Choroid plexus epithelial cell (primary cell): ENCODE results near the gene ASTN2.

Experiments
- DNase-seq: peaks from one replicate; pipeline ENCODE4 v3.0.0-alpha.2; 2010; ENCODE audit warnings: low read depth
- H3K4me3 ChIP-seq: 2 replicates; pipeline ENCODE4 v1.5.1; 2011; ENCODE audit warnings: low read depth, mild to moderate bottlenecking, control low read depth, low read length, moderate library complexity
- CTCF ChIP-seq: conservative IDR thresholded peaks from 2 replicates; pipeline ENCODE4 v1.5.1; 2011; ENCODE audit warnings: low read depth, mild to moderate bottlenecking, control low read depth, inconsistent platforms, low read length, moderate library complexity

Gene ASTN2

GRCh38 chr9:116467740-116468351 lies 947.0 kb downstream of the ASTN2 start:
- TF ChIP-seq CTCF = no peak
- DNase-seq = no peak
- H3K4me3 ChIP-seq = no peak overlapping the region

GRCh38 chr9:116466271-116467235 lies 948.3 kb downstream of the ASTN2 start:
- no peak for TF ChIP-seq CTCF
- no peak for DNase-seq
- H3K4me3 ChIP-seq = no peak overlapping the region

GRCh38 chr9:116465576-116466270 lies 949.1 kb downstream of the ASTN2 start:
- no peak for DNase-seq
- H3K4me3 ChIP-seq = no peak overlapping the region
- TF ChIP-seq CTCF = no peak

GRCh38 chr9:116464987-116465571 lies 949.8 kb downstream of the ASTN2 start:
- no peak overlapping the region for H3K4me3 ChIP-seq
- TF ChIP-seq CTCF = no peak
- DNase-seq = no peak

- H3K4me3 ChIP-seq = no peak overlapping the region
These were observed 950.4 kb downstream of the ASTN2 start for GRCh38 chr9:116464423-116464822.

More at GRCh38 chr9:116464423-116464822, 950.4 kb downstream of the ASTN2 start:
- no peak for TF ChIP-seq CTCF
- DNase-seq = no peak
